GM23338 (cell line): ENCODE results near the gene ESR2. TPM values are rescaled to one million over a fixed set of nuclear protein-coding genes. Genes with fewer than 3 reads are reported as not detected.

Source experiments
- ATAC-seq: fragments of 200-7000 bp; cut with Tn5 transposase; 3 replicates; pipeline ENCODE4 v1.9.1; 2020
- DNase-seq: peaks from one replicate; pipeline ENCODE4 v3.0.0-alpha.2; 2015; ENCODE audit warnings: low spot score
- H2AFZ ChIP-seq: fragments of 200-600 bp; sonication (generic); 2 replicates; pipeline ENCODE4 v1.8.0; 2016; ENCODE audit warnings: antibody characterized with exemption, mild to moderate bottlenecking, moderate library complexity
- H3F3A ChIP-seq: fragments of 200-600 bp; sonication (generic); replicated peaks from 2 replicates; pipeline ENCODE4 v1.8.0; 2017; ENCODE audit warnings: antibody characterized with exemption, mixed run types, low read depth
- H3K27ac ChIP-seq: fragments of 200-600 bp; sonication (generic); 2 replicates; pipeline ENCODE4 v1.6.1; 2016; ENCODE audit warnings: low read depth
- H3K27me3 ChIP-seq: fragments of 200-600 bp; sonication (generic); 2 replicates; pipeline ENCODE4 v1.8.0; 2016; ENCODE audit warnings: mild to moderate bottlenecking, mixed run types, moderate library complexity; ENCODE audit not compliant: insufficient read depth
- H3K36me3 ChIP-seq: fragments of 200-600 bp; sonication (generic); 2 replicates; pipeline ENCODE4 v1.8.0; 2016; ENCODE audit warnings: mild to moderate bottlenecking; ENCODE audit not compliant: insufficient read depth
- H3K4me1 ChIP-seq: fragments of 200-600 bp; sonication (generic); 2 replicates; pipeline ENCODE4 v1.8.0; 2016; ENCODE audit warnings: mild to moderate bottlenecking, moderate library complexity; ENCODE audit not compliant: insufficient read depth
- H3K4me2 ChIP-seq: fragments of 200-600 bp; sonication (generic); 2 replicates; pipeline ENCODE4 v1.7.1; 2017; ENCODE audit warnings: mixed run types
- H3K4me3 ChIP-seq: fragments of 200-600 bp; sonication (generic); 2 replicates; pipeline ENCODE4 v1.6.1; 2016; ENCODE audit warnings: mixed run types
- H3K79me2 ChIP-seq: fragments of 200-600 bp; sonication (generic); replicated peaks from 2 replicates; pipeline ENCODE4 v1.8.0; 2017; ENCODE audit warnings: mild to moderate bottlenecking; ENCODE audit not compliant: insufficient read depth
- H3K9me2 ChIP-seq: fragments of 200-600 bp; sonication (generic); 2 replicates; pipeline ENCODE4 v1.8.0; 2017; ENCODE audit not compliant: insufficient read depth
- H4K20me1 ChIP-seq: fragments of 200-600 bp; sonication (generic); replicated peaks from 2 replicates; pipeline ENCODE4 v1.8.0; 2017; ENCODE audit warnings: mild to moderate bottlenecking; ENCODE audit not compliant: insufficient read depth
- H3K27ac Mint-ChIP-seq: 2 replicates; pipeline ENCODE4 v1.8.0; 2020; ENCODE audit warnings: inconsistent platforms, mild to moderate bottlenecking, moderate library complexity, mixed read lengths
- H3K27me3 Mint-ChIP-seq: 3 replicates; pipeline ENCODE4 v1.8.0; 2022; ENCODE audit warnings: low read depth, mild to moderate bottlenecking, moderate library complexity, mixed read lengths, inconsistent platforms; ENCODE audit not compliant: insufficient read depth, poor library complexity
- H3K36me3 Mint-ChIP-seq: 3 replicates; pipeline ENCODE4 v1.8.0; 2021; ENCODE audit warnings: low read depth, mild to moderate bottlenecking, inconsistent platforms, moderate library complexity, mixed read lengths
- H3K4me1 Mint-ChIP-seq: 3 replicates; pipeline ENCODE4 v1.8.0; 2020; ENCODE audit warnings: mild to moderate bottlenecking, inconsistent platforms, mixed read lengths
- H3K4me3 Mint-ChIP-seq: 3 replicates; pipeline ENCODE4 v1.8.0; 2021; ENCODE audit warnings: moderate library complexity, mild to moderate bottlenecking, inconsistent platforms, mixed read lengths
- H3K9me3 Mint-ChIP-seq: 3 replicates; pipeline ENCODE4 v1.8.0; 2020; ENCODE audit warnings: moderate library complexity, mild to moderate bottlenecking, inconsistent platforms, mixed read lengths
- CREB1 ChIP-seq: fragments of 250-450 bp; sonication (Bioruptor Pico); IDR thresholded peaks from 2 replicates; pipeline ENCODE4 v1.5.0; 2020; ENCODE audit warnings: low read depth, mild to moderate bottlenecking, moderate library complexity
- CTCF ChIP-seq, 2 experiments: fragments of 200-600 bp in 1 of 2; sonication (generic) in 1 of 2; conservative IDR thresholded peaks; 2 replicates each; pipeline versions ENCODE4 v1.5.1 to v1.6.1; 2016 to 2017; ENCODE audit warnings: antibody characterized with exemption in 2 of 2, low read depth in 2 of 2, mild to moderate bottlenecking in 2 of 2, moderate library complexity in 1 of 2
- ETS1 ChIP-seq: IDR thresholded peaks from 2 replicates; pipeline ENCODE4 v1.6.1; 2016; ENCODE audit warnings: antibody characterized with exemption
- EZH2phosphoT487 ChIP-seq: fragments of 200-600 bp; sonication (generic); IDR thresholded peaks from one replicate; pipeline ENCODE4 v1.8.1; 2018; ENCODE audit warnings: antibody characterized with exemption; ENCODE audit not compliant: unreplicated experiment
- JUNB ChIP-seq: IDR thresholded peaks from one replicate; pipeline ENCODE4 v1.6.1; 2016; ENCODE audit warnings: antibody characterized with exemption; ENCODE audit not compliant: unreplicated experiment
- POLR2AphosphoS5 ChIP-seq: IDR thresholded peaks from 2 replicates; pipeline ENCODE4 v1.6.1; 2016; ENCODE audit warnings: antibody characterized with exemption, low read depth
- STAT1 ChIP-seq: IDR thresholded peaks from one replicate; pipeline ENCODE4 v1.6.1; 2016; ENCODE audit warnings: antibody characterized with exemption; ENCODE audit not compliant: unreplicated experiment
- ZNF114 ChIP-seq: fragments of 250-450 bp; sonication (Bioruptor Pico); IDR thresholded peaks from 2 replicates; pipeline ENCODE4 v1.5.0; 2020; ENCODE audit warnings: mild to moderate bottlenecking, moderate library complexity
- ZNF462 ChIP-seq: fragments of 250-450 bp; sonication (Bioruptor Pico); IDR thresholded peaks from 2 replicates; pipeline ENCODE4 v1.5.0; 2020; ENCODE audit warnings: mild to moderate bottlenecking, moderate library complexity
- polyA plus RNA-seq: library from polyadenylated mRNA; unstranded; fragments of >200 nt; fragmentation: Nextera tagmentation; extraction: Ambion mirVana; gene quantifications from 2 replicates; pipeline ENCODE4 v1.2.1, GENCODE V29; 2016
- total RNA-seq: library from RNA; depleted of rRNA; stranded (reverse); fragments of >200 nt; shearing (Covaris generic); gene quantifications from 2 replicates; pipeline ENCODE4 v1.2.3, GENCODE V29; 2014

Gene ESR2
- total and polyA plus RNA-seq, 2 experiments from 2014 or later, result 0.58 to 0.59 TPM

GRCh38 chr14:64194404-64194803 is 99.8 kb downstream of the ESR2 start:
- Mint-ChIP-seq H3K27ac (peak overlapping the region; percentile 91), H3K4me1 (peaks cover 75% of the 10 kb centered on the region), H3K27me3 (peaks cover 10% of the 10 kb centered on the region), H3K9me3 (no peaks in the 10 kb centered on the region), H3K36me3 (peaks cover 31% of the 10 kb centered on the region), H3K4me3 (no peak overlapping the region)
- peaks cover 39% of the 10 kb centered on the region for H3K79me2 ChIP-seq
- H3K4me1 ChIP-seq, result peaks cover 45% of the 10 kb centered on the region
- DNase-seq, result no peak
- H3K4me3 ChIP-seq, result no peak overlapping the region
- no peak overlapping the region for H2AFZ ChIP-seq
- H3K4me2 ChIP-seq, result no peak overlapping the region
- H3K27me3 ChIP-seq, result no peaks in the 10 kb centered on the region
- peaks cover 3% of the 10 kb centered on the region; the same call in 1 of the 2 replicates for H3K36me3 ChIP-seq
- peaks cover 6% of the 10 kb centered on the region; the same call in 1 of the 2 replicates for H3F3A ChIP-seq
- ATAC-seq, result no peak
- H3K9me2 ChIP-seq, result no peaks in the 10 kb centered on the region
- no peaks in the 10 kb centered on the region; the same call in 1 of the 2 replicates for H4K20me1 ChIP-seq
- no peak overlapping the region for H3K27ac ChIP-seq
- TF ChIP-seq EZH2phosphoT487, result no peak
- TF ChIP-seq POLR2AphosphoS5, result no peak
- TF ChIP-seq ZNF462 (CRISPR knock-in tag), result no peak
- TF ChIP-seq ZNF114 (CRISPR knock-in tag), result no peak
- TF ChIP-seq CREB1 (CRISPR knock-in tag), result no peak
- no peak for TF ChIP-seq STAT1
- TF ChIP-seq ETS1, result no peak
- no peak for TF ChIP-seq JUNB
- no peak for TF ChIP-seq CTCF (conservative IDR thresholded peaks at IDR 0.05; ENCODE audit: low read depth in 2 of 2)
